Memory B cell (primary cell): ENCODE results near the gene CFAP299.

Source experiments
- ATAC-seq: fragments of 150-1000 bp; cut with Tn5 transposase; 2 replicates; pipeline ENCODE4 v1.10.0; 2021; ENCODE audit warnings: low read depth, mild to moderate bottlenecking, moderate library complexity
- DNase-seq, 2 donors: peaks; one replicate each; pipeline ENCODE4 v3.0.0; 2022; ENCODE audit warnings: low spot score in 2 of 2
- H3K27ac Mint-ChIP-seq: one replicate; pipeline ENCODE4 v1.8.0; 2022; ENCODE audit warnings: mild to moderate bottlenecking, moderate library complexity, mixed read lengths
- H3K27me3 Mint-ChIP-seq: one replicate; pipeline ENCODE4 v1.8.0; 2022; ENCODE audit warnings: mixed read lengths
- H3K36me3 Mint-ChIP-seq: one replicate; pipeline ENCODE4 v1.8.0; 2022; ENCODE audit warnings: mild to moderate bottlenecking, mixed read lengths
- H3K4me1 Mint-ChIP-seq: one replicate; pipeline ENCODE4 v1.8.0; 2022; ENCODE audit warnings: mixed read lengths
- H3K4me3 Mint-ChIP-seq: one replicate; pipeline ENCODE4 v1.8.0; 2022; ENCODE audit warnings: mild to moderate bottlenecking, moderate library complexity, mixed read lengths
- H3K9me3 Mint-ChIP-seq: one replicate; pipeline ENCODE4 v1.8.0; 2022; ENCODE audit warnings: mixed read lengths

Gene CFAP299

GRCh38 chr4:80387390-80388283 lies 52.1 kb downstream of the CFAP299 start:
- Mint-ChIP-seq H3K27ac (no peak overlapping the region), H3K27me3 (no peaks in the 10 kb centered on the region), H3K9me3 (peaks cover 1% of the 10 kb centered on the region), H3K4me1 (peaks cover 3% of the 10 kb centered on the region), H3K36me3 (no peaks in the 10 kb centered on the region), H3K4me3 (no peak overlapping the region)
- no peak for ATAC-seq
- DNase-seq = no peak

GRCh38 chr4:80388284-80388607 lies 52.7 kb downstream of the CFAP299 start:
- DNase-seq (no peak), ATAC-seq (no peak)
- Mint-ChIP-seq H3K4me3 (no peak overlapping the region), H3K36me3 (no peaks in the 10 kb centered on the region), H3K27ac (no peak overlapping the region), H3K4me1 (no peaks in the 10 kb centered on the region), H3K27me3 (no peaks in the 10 kb centered on the region), H3K9me3 (no peaks in the 10 kb centered on the region)

- Mint-ChIP-seq H3K36me3 (no peaks in the 10 kb centered on the region), H3K27ac (no peak overlapping the region), H3K4me1 (peaks cover 3% of the 10 kb centered on the region), H3K27me3 (no peaks in the 10 kb centered on the region), H3K4me3 (no peak overlapping the region), H3K9me3 (no peaks in the 10 kb centered on the region)
- no peak for ATAC-seq
- DNase-seq = no peak
Observed at GRCh38 chr4:80390178-80390577, 54.6 kb downstream of the CFAP299 start.

- Mint-ChIP-seq H3K4me3 (no peak overlapping the region), H3K4me1 (peaks cover 3% of the 10 kb centered on the region), H3K9me3 (no peaks in the 10 kb centered on the region), H3K27ac (no peak overlapping the region), H3K27me3 (no peaks in the 10 kb centered on the region), H3K36me3 (no peaks in the 10 kb centered on the region)
- ATAC-seq (no peak), DNase-seq (no peak)
Observed at GRCh38 chr4:80393246-80393969, 57.9 kb downstream of the CFAP299 start.

GRCh38 chr4:80393970-80394250 lies 58.4 kb downstream of the CFAP299 start:
- DNase-seq (no peak), ATAC-seq (no peak)
- no peak overlapping the region for H3K4me3 Mint-ChIP-seq
- no peaks in the 10 kb centered on the region for H3K9me3 Mint-ChIP-seq
- H3K36me3 Mint-ChIP-seq = no peaks in the 10 kb centered on the region
- H3K4me1 Mint-ChIP-seq = peaks cover 3% of the 10 kb centered on the region
- no peak overlapping the region for H3K27ac Mint-ChIP-seq
- H3K27me3 Mint-ChIP-seq = no peaks in the 10 kb centered on the region

GRCh38 chr4:80407246-80407645 lies 71.7 kb downstream of the CFAP299 start:
- H3K4me3 Mint-ChIP-seq = no peak overlapping the region
- H3K9me3 Mint-ChIP-seq = no peaks in the 10 kb centered on the region
- no peaks in the 10 kb centered on the region for H3K36me3 Mint-ChIP-seq
- H3K27me3 Mint-ChIP-seq = no peaks in the 10 kb centered on the region
- H3K4me1 Mint-ChIP-seq = no peaks in the 10 kb centered on the region
- ATAC-seq (no peak), DNase-seq (no peak)
- H3K27ac Mint-ChIP-seq = no peak overlapping the region

- H3K4me1 Mint-ChIP-seq = no peaks in the 10 kb centered on the region
- no peaks in the 10 kb centered on the region for H3K9me3 Mint-ChIP-seq
- no peak overlapping the region for H3K4me3 Mint-ChIP-seq
- no peak for ATAC-seq
- H3K27ac Mint-ChIP-seq = no peak overlapping the region
- peaks cover 3% of the 10 kb centered on the region for H3K27me3 Mint-ChIP-seq
- no peak for DNase-seq
- H3K36me3 Mint-ChIP-seq = no peaks in the 10 kb centered on the region
Observed at GRCh38 chr4:80409809-80410208, 74.3 kb downstream of the CFAP299 start.

GRCh38 chr4:80412322-80412721 lies 76.8 kb downstream of the CFAP299 start:
- DNase-seq = no peak
- Mint-ChIP-seq H3K27ac (no peak overlapping the region), H3K4me1 (peaks cover 3% of the 10 kb centered on the region), H3K36me3 (no peaks in the 10 kb centered on the region), H3K27me3 (peaks cover 7% of the 10 kb centered on the region), H3K9me3 (no peaks in the 10 kb centered on the region), H3K4me3 (no peak overlapping the region)
- ATAC-seq = no peak

GRCh38 chr4:80413086-80413485 lies 77.6 kb downstream of the CFAP299 start:
- no peaks in the 10 kb centered on the region for H3K36me3 Mint-ChIP-seq
- DNase-seq (no peak), ATAC-seq (no peak)
- H3K4me1 Mint-ChIP-seq = peaks cover 3% of the 10 kb centered on the region
- H3K4me3 Mint-ChIP-seq = no peak overlapping the region
- no peaks in the 10 kb centered on the region for H3K9me3 Mint-ChIP-seq
- no peak overlapping the region for H3K27ac Mint-ChIP-seq
- peaks cover 8% of the 10 kb centered on the region for H3K27me3 Mint-ChIP-seq

- ATAC-seq (no peak), DNase-seq (no peak)
- Mint-ChIP-seq H3K36me3 (no peaks in the 10 kb centered on the region), H3K4me3 (no peak overlapping the region), H3K27ac (no peak overlapping the region), H3K27me3 (peaks cover 9% of the 10 kb centered on the region), H3K9me3 (no peaks in the 10 kb centered on the region), H3K4me1 (peaks cover 8% of the 10 kb centered on the region)
Observed at GRCh38 chr4:80417019-80417418, 81.5 kb downstream of the CFAP299 start.

- Mint-ChIP-seq H3K4me3 (no peak overlapping the region), H3K27ac (no peak overlapping the region), H3K9me3 (no peaks in the 10 kb centered on the region), H3K36me3 (no peaks in the 10 kb centered on the region), H3K27me3 (peaks cover 6% of the 10 kb centered on the region), H3K4me1 (peaks cover 8% of the 10 kb centered on the region)
- no peak for ATAC-seq
- DNase-seq = no peak
Observed at GRCh38 chr4:80419946-80420345, 84.4 kb downstream of the CFAP299 start.

GRCh38 chr4:80420638-80421037 lies 85.1 kb downstream of the CFAP299 start:
- ATAC-seq (no peak), DNase-seq (no peak)
- Mint-ChIP-seq H3K9me3 (no peaks in the 10 kb centered on the region), H3K27me3 (peaks cover 6% of the 10 kb centered on the region), H3K4me3 (no peak overlapping the region), H3K4me1 (peaks cover 8% of the 10 kb centered on the region), H3K36me3 (no peaks in the 10 kb centered on the region), H3K27ac (no peak overlapping the region)

GRCh38 chr4:80422727-80423404 lies 87.3 kb downstream of the CFAP299 start:
- Mint-ChIP-seq H3K27me3 (peaks cover 1% of the 10 kb centered on the region), H3K27ac (no peak overlapping the region), H3K9me3 (no peaks in the 10 kb centered on the region), H3K4me1 (peaks cover 6% of the 10 kb centered on the region), H3K36me3 (no peaks in the 10 kb centered on the region), H3K4me3 (no peak overlapping the region)
- DNase-seq (no peak), ATAC-seq (no peak)

GRCh38 chr4:80423553-80424224 lies 88.2 kb downstream of the CFAP299 start:
- H3K27ac Mint-ChIP-seq = no peak overlapping the region
- H3K27me3 Mint-ChIP-seq = no peaks in the 10 kb centered on the region
- H3K4me3 Mint-ChIP-seq = no peak overlapping the region
- peaks cover 6% of the 10 kb centered on the region for H3K4me1 Mint-ChIP-seq
- DNase-seq (no peak), ATAC-seq (no peak)
- H3K9me3 Mint-ChIP-seq = no peaks in the 10 kb centered on the region
- no peaks in the 10 kb centered on the region for H3K36me3 Mint-ChIP-seq
